HG03045 (cell line): ENCODE results near the gene C1orf21.

Source experiments
- ATAC-seq: cut with Tn5 transposase; IDR thresholded peaks from one replicate; pipeline ENCODE4 v1.9.1; 2021; ENCODE audit warnings: mild to moderate bottlenecking, moderate library complexity; ENCODE audit not compliant: unreplicated experiment

C1orf21 gene

GRCh38 chr1:184409011-184409410 is 22.2 kb downstream of the C1orf21 start:
- no peak for ATAC-seq

GRCh38 chr1:184412472-184412871 is 25.6 kb downstream of the C1orf21 start:
- no peak for ATAC-seq

- no peak for ATAC-seq
Observed at GRCh38 chr1:184416481-184416880, 29.7 kb downstream of the C1orf21 start.

- ATAC-seq: no peak
Observed at GRCh38 chr1:184416946-184417345, 30.1 kb downstream of the C1orf21 start.

- no peak for ATAC-seq
Observed at GRCh38 chr1:184417916-184418315, 31.1 kb downstream of the C1orf21 start.

GRCh38 chr1:184418652-184419349 is 32.0 kb downstream of the C1orf21 start:
- no peak for ATAC-seq

GRCh38 chr1:184419350-184420161 is 32.7 kb downstream of the C1orf21 start:
- ATAC-seq: no peak

GRCh38 chr1:184422490-184423233 is 35.8 kb downstream of the C1orf21 start:
- no peak for ATAC-seq

GRCh38 chr1:184423649-184424048 is 36.8 kb downstream of the C1orf21 start:
- ATAC-seq: no peak

- no peak for ATAC-seq
Observed at GRCh38 chr1:184424157-184424556, 37.3 kb downstream of the C1orf21 start.

GRCh38 chr1:184424945-184425344 is 38.1 kb downstream of the C1orf21 start:
- no peak for ATAC-seq

- no peak for ATAC-seq
Observed at GRCh38 chr1:184425449-184426277, 38.8 kb downstream of the C1orf21 start.

- ATAC-seq: no peak
Observed at GRCh38 chr1:184426278-184426674, 39.4 kb downstream of the C1orf21 start.

GRCh38 chr1:184427722-184428121 is 40.9 kb downstream of the C1orf21 start:
- no peak for ATAC-seq

- ATAC-seq: no peak
Observed at GRCh38 chr1:184428604-184429003, 41.8 kb downstream of the C1orf21 start.

- ATAC-seq: no peak
Observed at GRCh38 chr1:184429335-184429734, 42.5 kb downstream of the C1orf21 start.

GRCh38 chr1:184433956-184434502 is 47.2 kb downstream of the C1orf21 start:
- no peak for ATAC-seq

GRCh38 chr1:184437291-184437690 is 50.5 kb downstream of the C1orf21 start:
- ATAC-seq: no peak

GRCh38 chr1:184438363-184438762 is 51.5 kb downstream of the C1orf21 start:
- ATAC-seq: no peak

- no peak for ATAC-seq
Observed at GRCh38 chr1:184442260-184442659, 55.4 kb downstream of the C1orf21 start.
